ENCODE results near the gene SEZ6L.

DNA sequence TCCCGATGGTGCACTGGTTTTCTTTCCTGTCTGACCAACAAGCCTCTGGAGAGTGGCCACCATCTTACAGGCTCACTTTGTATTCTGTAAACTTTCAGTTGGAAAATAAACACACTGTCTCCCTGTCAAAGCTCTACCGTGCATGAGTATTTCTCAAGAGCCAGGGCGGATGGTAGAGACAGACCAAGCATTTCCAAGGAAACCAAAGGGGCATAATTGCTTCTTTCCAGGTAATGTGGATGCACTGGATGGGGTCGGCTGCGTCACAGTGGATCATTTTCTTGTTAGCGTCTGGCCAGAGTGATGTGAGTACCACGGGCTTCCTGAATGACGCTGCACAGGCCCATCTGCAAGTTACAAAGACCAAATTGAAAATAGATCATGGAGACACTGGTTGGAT lies 5.1 kb upstream of the SEZ6L start:
- no peak for TF ChIP-seq POLR2AphosphoS5 (IDR thresholded peaks at IDR 0.05)
- TF ChIP-seq, protein P1, sequence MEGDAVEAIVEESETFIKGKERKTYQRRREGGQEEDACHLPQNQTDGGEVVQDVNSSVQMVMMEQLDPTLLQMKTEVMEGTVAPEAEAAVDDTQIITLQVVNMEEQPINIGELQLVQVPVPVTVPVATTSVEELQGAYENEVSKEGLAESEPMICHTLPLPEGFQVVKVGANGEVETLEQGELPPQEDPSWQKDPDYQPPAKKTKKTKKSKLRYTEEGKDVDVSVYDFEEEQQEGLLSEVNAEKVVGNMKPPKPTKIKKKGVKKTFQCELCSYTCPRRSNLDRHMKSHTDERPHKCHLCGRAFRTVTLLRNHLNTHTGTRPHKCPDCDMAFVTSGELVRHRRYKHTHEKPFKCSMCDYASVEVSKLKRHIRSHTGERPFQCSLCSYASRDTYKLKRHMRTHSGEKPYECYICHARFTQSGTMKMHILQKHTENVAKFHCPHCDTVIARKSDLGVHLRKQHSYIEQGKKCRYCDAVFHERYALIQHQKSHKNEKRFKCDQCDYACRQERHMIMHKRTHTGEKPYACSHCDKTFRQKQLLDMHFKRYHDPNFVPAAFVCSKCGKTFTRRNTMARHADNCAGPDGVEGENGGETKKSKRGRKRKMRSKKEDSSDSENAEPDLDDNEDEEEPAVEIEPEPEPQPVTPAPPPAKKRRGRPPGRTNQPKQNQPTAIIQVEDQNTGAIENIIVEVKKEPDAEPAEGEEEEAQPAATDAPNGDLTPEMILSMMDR (IDR thresholded peaks at IDR 0.05 in 8 of 11, conservative IDR thresholded peaks at IDR 0.05 in 3 of 11), result no peak
- no peak for TF ChIP-seq POLR2A (IDR thresholded peaks at IDR 0.05)

Measured in spleen (tissue), 7 donors.